MM.1S (cell line): ENCODE results near the gene MCM9.

ENCODE experiments used
- CTCF ChIP-seq: fragments of 300-600 bp; sonication (generic); IDR thresholded peaks from 2 replicates; pipeline ENCODE4 v1.5.1; 2016; ENCODE audit warnings: antibody characterized with exemption, low read length, mixed read lengths
- EZH2 ChIP-seq: fragments of 300-600 bp; sonication (generic); optimal IDR thresholded peaks from 2 replicates; pipeline ENCODE3; 2017; ENCODE audit warnings: low read depth, mild to moderate bottlenecking, antibody characterized with exemption, low read length, mixed read lengths

- TF ChIP-seq CTCF, result no peak
- no peak for TF ChIP-seq EZH2
These were observed 42.5 kb downstream of the MCM9 start for GRCh38 chr6:118892355-118892991.
